GM15510 (cell line): ENCODE results near the gene LDLRAD4.

Experiments used
- POLR2A ChIP-seq: IDR thresholded peaks from 3 replicates; pipeline ENCODE4 v1.6.1; 2011; ENCODE audit warnings: borderline replicate concordance; ENCODE audit not compliant: insufficient read length; ENCODE audit errors: extremely low read depth

LDLRAD4 gene

GRCh38 chr18:13232086-13232917 lies 13.7 kb downstream of the LDLRAD4 start:
- no peak for TF ChIP-seq POLR2A

- no peak for TF ChIP-seq POLR2A
These were observed 14.6 kb downstream of the LDLRAD4 start for GRCh38 chr18:13232971-13233786.

GRCh38 chr18:13233787-13234783 lies 15.5 kb downstream of the LDLRAD4 start:
- TF ChIP-seq POLR2A, result no peak

- TF ChIP-seq POLR2A, result no peak
These were observed 16.9 kb downstream of the LDLRAD4 start for GRCh38 chr18:13235421-13235831.

- no peak for TF ChIP-seq POLR2A
These were observed 17.4 kb downstream of the LDLRAD4 start for GRCh38 chr18:13235981-13236380.

- TF ChIP-seq POLR2A, result no peak
These were observed 17.9 kb downstream of the LDLRAD4 start for GRCh38 chr18:13236411-13236810.

GRCh38 chr18:13237073-13237472 lies 18.5 kb downstream of the LDLRAD4 start:
- TF ChIP-seq POLR2A, result no peak

GRCh38 chr18:13237641-13238040 lies 19.1 kb downstream of the LDLRAD4 start:
- no peak for TF ChIP-seq POLR2A

- no peak for TF ChIP-seq POLR2A
These were observed 20.8 kb downstream of the LDLRAD4 start for GRCh38 chr18:13239171-13239956.

GRCh38 chr18:13240060-13240725 lies 21.6 kb downstream of the LDLRAD4 start:
- no peak for TF ChIP-seq POLR2A

GRCh38 chr18:13241083-13241892 lies 22.7 kb downstream of the LDLRAD4 start:
- no peak for TF ChIP-seq POLR2A

GRCh38 chr18:13241893-13242175 lies 23.3 kb downstream of the LDLRAD4 start:
- TF ChIP-seq POLR2A, result no peak

GRCh38 chr18:13242797-13243196 lies 24.2 kb downstream of the LDLRAD4 start:
- TF ChIP-seq POLR2A, result no peak
